Amygdala (tissue), 56 donors: ENCODE results near the gene ING4.
A peak's percentile ranks its signal among the peaks of the same experiment; 100 is the strongest.

ENCODE experiments used
- DNase-seq, 56 donors: peaks; one replicate each; lab custom pipeline; 2025; lab: John Stamatoyannopoulos, UW

The ING4 gene

GRCh38 chr12:6640497-6640896, 22.4 kb downstream of the ING4 start:
- no peak for DNase-seq

DNA sequence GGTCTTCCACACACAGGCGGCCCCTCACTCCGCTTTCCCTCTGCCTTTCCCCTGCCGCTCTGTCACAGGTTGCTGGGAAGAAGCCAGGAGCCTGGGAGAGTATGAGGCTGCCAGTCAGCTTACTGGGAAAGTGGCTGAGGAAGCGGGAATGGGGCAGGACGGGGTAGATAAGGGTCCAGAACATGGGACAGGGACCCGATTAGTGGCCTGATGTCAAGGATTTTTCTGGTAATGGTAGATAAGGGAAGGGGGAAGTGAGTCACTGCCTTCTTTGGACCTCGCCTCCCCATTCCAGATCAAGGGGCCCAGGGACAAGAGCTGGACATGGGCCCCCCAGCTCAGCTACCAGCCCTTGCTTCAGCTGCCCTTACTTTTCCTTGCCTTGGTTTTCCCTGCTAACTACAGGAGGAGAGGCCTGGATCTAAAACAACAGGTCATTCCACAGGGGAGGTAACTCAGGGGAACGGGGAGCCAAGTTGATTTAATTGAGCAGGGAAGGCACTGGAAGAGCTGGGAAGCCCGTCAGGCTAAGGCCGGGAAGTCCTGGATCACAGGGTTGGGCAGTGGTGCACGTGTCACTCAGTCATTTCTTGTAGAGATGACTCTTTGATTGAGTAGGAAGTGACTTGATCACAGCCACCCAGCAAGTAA, 23.6 kb downstream of the ING4 start:
- DNase-seq: no peak

GRCh38 chr12:6638305-6638704, 24.6 kb downstream of the ING4 start:
- peak in 4 of 56 donors; percentile 9 to 35 (median 13) for DNase-seq

DNA sequence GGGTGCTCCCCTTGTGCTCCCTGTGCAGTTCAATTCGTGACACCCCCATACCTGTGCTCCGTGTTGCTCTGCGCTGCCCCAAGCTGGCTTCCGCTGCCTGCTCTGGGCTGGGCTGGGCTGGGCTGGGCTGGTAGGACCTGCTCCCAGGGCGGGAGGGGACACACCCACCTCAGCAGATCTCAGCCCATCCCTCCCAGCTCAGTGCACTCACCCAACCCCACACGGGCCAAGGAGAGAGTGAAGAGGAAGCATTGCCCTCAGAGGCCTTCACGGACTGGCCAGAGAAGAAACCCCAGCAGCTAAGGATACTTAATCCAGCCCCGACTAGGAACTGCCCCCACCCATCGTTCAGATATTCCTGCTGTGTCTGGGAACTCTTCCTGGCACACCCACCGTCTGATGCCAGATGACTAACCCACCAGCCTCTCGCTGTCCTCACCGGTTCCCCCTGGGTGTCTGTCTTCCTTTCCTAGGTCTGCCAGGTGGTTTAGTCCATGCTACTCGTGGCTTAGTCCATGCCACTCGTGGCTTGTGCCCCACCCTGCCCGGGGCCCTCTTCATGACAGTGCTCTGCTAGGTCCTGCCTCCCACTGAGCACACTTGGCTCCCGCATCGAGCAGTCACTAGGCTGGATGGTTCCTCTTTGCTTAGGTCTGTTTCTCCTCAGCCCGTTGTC, 26.9 kb downstream of the ING4 start, which contains the start of gene LPAR5:
Gene LPAR5, minus strand, starts transcription at position 104 of the 676 bp plus-strand sequence. CDS start 14,711 bp downstream, outside the sequence.
- DNase-seq: peak in 8 of 56 donors; percentile 15 to 50 (median 22)

- DNase-seq: no peak
These were observed 27.5 kb downstream of the ING4 start for GRCh38 chr12:6635375-6635855.

- DNase-seq: peak in 6 of 56 donors; percentile 19 to 56 (median 30)
These were observed 30.6 kb downstream of the ING4 start for GRCh38 chr12:6632026-6632983.

DNA sequence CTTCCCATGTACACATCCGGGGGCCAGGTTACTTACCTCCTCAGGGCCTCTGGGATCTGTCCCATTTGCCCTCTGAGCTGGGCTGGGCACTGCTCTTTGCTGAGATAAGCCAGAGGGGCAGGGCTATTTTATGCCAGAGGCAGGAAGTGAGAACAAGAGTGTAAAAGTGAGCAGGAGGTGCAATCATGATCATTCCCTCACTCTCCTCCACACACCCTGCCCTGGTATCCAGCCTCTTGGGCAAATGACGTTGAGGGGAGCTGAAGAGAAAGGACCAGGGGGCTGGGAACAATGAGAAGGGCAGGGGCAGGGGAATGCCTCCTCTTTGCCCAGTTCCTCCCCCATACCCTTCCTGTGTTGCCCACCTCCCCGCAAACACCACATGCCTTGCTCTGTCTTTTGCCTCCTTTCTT, 31.4 kb downstream of the ING4 start:
- peak in 1 of 56 donors; percentile 17 for DNase-seq

GRCh38 chr12:6630736-6631135, 32.2 kb downstream of the ING4 start:
- DNase-seq: no peak

- DNase-seq: no peak
These were observed 35.3 kb downstream of the ING4 start for GRCh38 chr12:6627616-6628015.

GRCh38 chr12:6626654-6627283, 36.1 kb downstream of the ING4 start:
- DNase-seq: peak in 9 of 56 donors; percentile 18 to 44 (median 27)

DNA sequence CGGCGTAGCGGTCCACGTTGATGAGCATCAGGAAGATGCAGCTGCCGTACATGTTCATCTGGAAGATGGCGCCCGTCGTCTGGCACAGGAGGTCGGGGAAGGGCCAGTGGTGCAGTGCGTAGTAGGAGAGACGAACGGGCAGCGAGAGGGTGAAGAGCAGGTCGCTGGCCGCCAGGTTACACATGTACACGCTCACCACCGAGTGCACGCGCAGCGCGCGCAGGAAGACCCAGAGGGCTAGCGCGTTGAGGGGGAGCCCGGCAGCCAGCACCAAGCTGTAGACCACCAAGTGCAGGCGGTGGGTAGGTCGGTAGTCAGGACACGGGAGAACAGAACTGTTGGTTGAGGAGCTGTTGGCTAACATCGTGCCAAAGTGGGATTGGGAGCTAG, 42.0 kb downstream of the ING4 start:
- DNase-seq: no peak

- DNase-seq: peak in 5 of 56 donors; percentile 12 to 32 (median 18)
These were observed 42.6 kb downstream of the ING4 start for GRCh38 chr12:6620137-6620884.

- no peak for DNase-seq
These were observed 44.3 kb downstream of the ING4 start for GRCh38 chr12:6618483-6619225.

GRCh38 chr12:6615802-6616201, 47.1 kb downstream of the ING4 start:
- DNase-seq: no peak

DNA sequence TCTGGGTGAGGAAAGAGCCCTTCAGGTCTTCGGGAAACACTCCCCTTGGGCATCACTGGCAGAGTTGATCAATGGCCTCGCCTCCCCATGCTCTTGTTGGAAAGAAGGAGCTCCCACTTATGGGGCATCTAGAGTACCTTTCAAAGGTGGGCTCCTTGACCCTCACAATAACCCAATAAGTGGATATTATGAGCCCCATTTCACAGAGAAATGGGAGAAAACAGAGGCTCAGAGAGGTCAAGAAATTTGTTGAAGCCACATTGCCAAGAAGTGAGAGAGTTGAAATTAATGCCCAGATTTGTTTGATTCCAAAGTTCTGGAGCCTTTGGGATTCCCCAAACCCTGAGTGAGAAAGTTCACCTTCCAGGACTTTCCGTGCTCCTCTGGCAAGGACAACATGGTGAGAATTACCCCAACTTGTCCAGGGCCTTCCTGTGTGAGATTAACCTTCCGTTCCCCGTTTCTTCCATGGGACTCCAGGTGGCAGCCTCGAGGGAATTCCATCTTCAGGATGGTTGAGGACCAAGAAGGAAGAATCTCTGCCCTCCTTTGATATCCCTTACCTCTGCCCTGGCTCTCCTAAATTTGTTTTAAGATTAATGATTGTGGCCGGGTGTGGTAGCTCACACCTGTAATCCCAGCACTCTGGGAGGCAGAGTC, 48.3 kb downstream of the ING4 start:
- DNase-seq: no peak

DNA sequence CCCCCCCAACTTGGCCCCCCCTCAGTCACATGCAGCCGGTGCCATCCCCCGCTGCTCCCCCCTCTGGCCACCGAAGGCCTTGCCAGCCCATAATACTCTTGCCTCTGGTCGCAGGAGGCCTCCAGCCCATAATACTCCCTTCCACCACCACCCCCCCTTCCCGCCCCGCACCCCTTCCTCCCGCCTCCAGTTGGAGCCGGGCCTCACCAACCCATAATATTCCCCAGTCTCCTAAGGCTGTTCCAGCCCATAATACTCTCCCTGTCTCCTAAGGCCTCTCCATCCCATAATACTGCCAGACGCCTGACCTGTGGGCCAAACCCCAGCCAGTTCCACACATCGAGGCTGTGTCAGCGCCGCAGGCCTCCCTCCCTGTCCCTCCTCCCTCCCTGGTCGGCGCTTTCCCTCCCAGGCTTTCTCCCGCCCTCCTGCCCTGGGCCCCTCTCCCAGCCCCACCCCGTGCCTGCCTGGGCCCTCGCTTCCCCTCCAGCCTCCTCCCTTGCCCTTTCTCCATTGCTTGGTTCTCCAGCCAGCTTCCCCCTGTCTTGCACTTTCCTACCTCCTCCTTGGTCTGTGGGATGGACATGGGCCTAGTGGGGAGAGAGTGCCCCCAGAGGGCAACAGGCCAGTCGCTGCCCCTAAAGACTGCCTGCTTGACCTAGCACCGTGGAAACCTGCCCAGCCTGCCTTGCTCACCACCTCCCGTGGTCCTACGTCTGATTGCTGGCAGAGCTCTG, 49.0 kb downstream of the ING4 start:
- DNase-seq: peak in 55 of 56 donors; percentile 72 to 99 (median 94)

- DNase-seq: peak in 52 of 56 donors; percentile 31 to 96 (median 77)
These were observed 49.7 kb downstream of the ING4 start for GRCh38 chr12:6613015-6613775.
